Endodermal cell (in vitro differentiated cells): ENCODE results near the gene UBASH3A. TPM values are rescaled to one million over a fixed set of nuclear protein-coding genes. Genes with fewer than 3 reads are reported as not detected.

Source experiments
- DNase-seq: peaks from one replicate; pipeline ENCODE4 v3.0.0-alpha.2; 2017
- H3K27ac ChIP-seq: 2 replicates; pipeline ENCODE4 v1.5.1; 2013; ENCODE audit warnings: mild to moderate bottlenecking, low read depth, low read length, moderate library complexity
- H3K27me3 ChIP-seq: 2 replicates; pipeline ENCODE4 v1.6.1; 2013; ENCODE audit warnings: mild to moderate bottlenecking, low read length, moderate library complexity; ENCODE audit not compliant: insufficient read depth, control insufficient read depth, poor library complexity, severe bottlenecking
- H3K36me3 ChIP-seq: 2 replicates; pipeline ENCODE4 v1.7.0; 2013; ENCODE audit warnings: mild to moderate bottlenecking, low read length, moderate library complexity; ENCODE audit not compliant: control insufficient read depth, insufficient read depth
- H3K4me1 ChIP-seq: one replicate; pipeline ENCODE4 v1.7.0; 2013; ENCODE audit warnings: low read length; ENCODE audit not compliant: control insufficient read depth, insufficient read depth
- H3K4me3 ChIP-seq: 2 replicates; pipeline ENCODE4 v1.5.1; 2013; ENCODE audit warnings: mild to moderate bottlenecking, low read length, moderate library complexity
- H3K9ac ChIP-seq: 2 replicates; pipeline ENCODE4 v1.6.1; 2013; ENCODE audit warnings: mild to moderate bottlenecking, low read length, moderate library complexity; ENCODE audit not compliant: poor library complexity, severe bottlenecking; ENCODE audit errors: extremely low read depth
- H3K9me3 ChIP-seq: 2 replicates; pipeline ENCODE4 v1.6.1; 2013; ENCODE audit warnings: mild to moderate bottlenecking, low read length, moderate library complexity; ENCODE audit not compliant: control insufficient read depth
- H3K27ac Mint-ChIP-seq: 2 replicates; pipeline ENCODE4 v1.8.0; 2020; ENCODE audit warnings: mixed read lengths
- H3K27me3 Mint-ChIP-seq: 2 replicates; pipeline ENCODE4 v1.8.0; 2021; ENCODE audit warnings: mild to moderate bottlenecking, mixed read lengths; ENCODE audit not compliant: insufficient read depth
- H3K36me3 Mint-ChIP-seq: 2 replicates; pipeline ENCODE4 v1.8.0; 2020; ENCODE audit warnings: low read depth, mixed read lengths
- H3K4me1 Mint-ChIP-seq: 2 replicates; pipeline ENCODE4 v1.8.0; 2020; ENCODE audit warnings: mixed read lengths
- H3K4me3 Mint-ChIP-seq: 2 replicates; pipeline ENCODE4 v1.8.0; 2020; ENCODE audit warnings: mild to moderate bottlenecking, moderate library complexity, mixed read lengths
- H3K9me3 Mint-ChIP-seq: 2 replicates; pipeline ENCODE4 v1.8.0; 2020; ENCODE audit warnings: mild to moderate bottlenecking, mixed read lengths
- CTCF ChIP-seq: fragments of 200-600 bp; sonication (generic); conservative IDR thresholded peaks from 2 replicates; pipeline ENCODE4 v1.5.0; 2021; ENCODE audit warnings: antibody characterized with exemption, mild to moderate bottlenecking
- WGBS, 2 experiments: methylation state at CpG; one replicate each; pipeline versions ENCODE4 v1.1.5 to v1.1.7; 2013; ENCODE audit warnings: missing lambda C conversion rate in 2 of 2, mixed read lengths in 1 of 2; ENCODE audit not compliant: insufficient coverage in 1 of 2, insufficient read length in 1 of 2; 5-methylcytosine and 5-hydroxymethylcytosine counted together
- total RNA-seq, 2 donors: library from RNA; stranded (reverse); fragmentation: NEBNext Ultra II Directional in 1 of 2; extraction: Animal tissue kit (Norgen Biotek cat#: 25700) in 1 of 2; gene quantifications; 2 replicates in 1 of 2; 3 replicates in 1 of 2; pipeline ENCODE4 v1.2.1, GENCODE V29; 2021

Gene UBASH3A
- total RNA-seq, 2 donors from 2014 or later, result not detected

- 30 to 53% methylated on average over 6 to 9 of the region's 9 CpGs for WGBS, 2 experiments
- peak; percentile 78 for DNase-seq
Measured at GRCh38 chr21:42429856-42430255, 26.2 kb downstream of the UBASH3A start.

GRCh38 chr21:42430521-42430920 is 26.8 kb downstream of the UBASH3A start:
- no peaks in the 10 kb centered on the region for H3K4me1 ChIP-seq
- H3K27ac ChIP-seq, result no peak overlapping the region
- Mint-ChIP-seq H3K4me3 (no peak overlapping the region), H3K36me3 (no peaks in the 10 kb centered on the region), H3K4me1 (no peaks in the 10 kb centered on the region), H3K27ac (no peak overlapping the region), H3K27me3 (peaks cover 14% of the 10 kb centered on the region), H3K9me3 (peaks cover 15% of the 10 kb centered on the region)
- DNase-seq, result no peak
- peaks cover 4% of the 10 kb centered on the region for H3K9me3 ChIP-seq
- H3K4me3 ChIP-seq, result no peak overlapping the region
- H3K36me3 ChIP-seq, result no peaks in the 10 kb centered on the region
- 74 to 86% methylated on average over 5 to 6 of the region's 6 CpGs for WGBS, 2 experiments
- H3K9ac ChIP-seq, result no peak overlapping the region
- TF ChIP-seq CTCF, result no peak
- no peaks in the 10 kb centered on the region for H3K27me3 ChIP-seq

More at GRCh38 chr21:42429856-42430255, 26.2 kb downstream of the UBASH3A start:
- H3K27me3 ChIP-seq, result no peaks in the 10 kb centered on the region
- H3K36me3 Mint-ChIP-seq, result no peaks in the 10 kb centered on the region
- no peak overlapping the region for H3K4me3 Mint-ChIP-seq
- H3K36me3 ChIP-seq, result no peaks in the 10 kb centered on the region
- H3K27me3 Mint-ChIP-seq, result peaks cover 13% of the 10 kb centered on the region
- no peak for TF ChIP-seq CTCF
- no peak overlapping the region for H3K4me3 ChIP-seq
- H3K9me3 Mint-ChIP-seq, result peaks cover 15% of the 10 kb centered on the region
- no peak overlapping the region for H3K27ac Mint-ChIP-seq
- no peak overlapping the region for H3K27ac ChIP-seq
- H3K4me1 Mint-ChIP-seq, result no peaks in the 10 kb centered on the region
- no peaks in the 10 kb centered on the region for H3K4me1 ChIP-seq
- peaks cover 4% of the 10 kb centered on the region for H3K9me3 ChIP-seq
- no peak overlapping the region for H3K9ac ChIP-seq

GRCh38 chr21:42431196-42431595 is 27.5 kb downstream of the UBASH3A start:
- H3K9me3 ChIP-seq, result peaks cover 4% of the 10 kb centered on the region
- H3K9ac ChIP-seq, result no peak overlapping the region
- H3K27me3 Mint-ChIP-seq, result peaks cover 14% of the 10 kb centered on the region
- H3K4me1 ChIP-seq, result no peaks in the 10 kb centered on the region
- H3K4me3 Mint-ChIP-seq, result no peak overlapping the region
- no peaks in the 10 kb centered on the region for H3K36me3 ChIP-seq
- no peak for DNase-seq
- H3K4me3 ChIP-seq, result no peak overlapping the region
- no peaks in the 10 kb centered on the region for H3K4me1 Mint-ChIP-seq
- no peak for TF ChIP-seq CTCF
- 77 to 94% methylated on average over 3 to 7 of the region's 7 CpGs for WGBS, 2 experiments
- H3K27ac Mint-ChIP-seq, result no peak overlapping the region
- no peaks in the 10 kb centered on the region for H3K27me3 ChIP-seq
- H3K9me3 Mint-ChIP-seq, result peaks cover 15% of the 10 kb centered on the region
- H3K36me3 Mint-ChIP-seq, result no peaks in the 10 kb centered on the region
- H3K27ac ChIP-seq, result no peak overlapping the region
